Osteocyte (in vitro differentiated cells): ENCODE results near the gene TRIP13. TPM values are rescaled to one million over a fixed set of nuclear protein-coding genes. Genes with fewer than 3 reads are reported as not detected.
"Not testable (repeated sequence)": the region's sequence is repeated elsewhere in the genome, so short reads cannot be mapped to it uniquely, and the experiment has no call there.

Experiments used
- DNase-seq: peaks from one replicate; pipeline ENCODE4 v3.0.0; 2021; ENCODE audit warnings: mixed read lengths; ENCODE audit not compliant: unreplicated experiment; ENCODE audit errors: extremely low spot score
- H3K27ac Mint-ChIP-seq: one replicate; pipeline ENCODE4 v1.8.0; 2021; ENCODE audit warnings: mild to moderate bottlenecking, mixed read lengths; ENCODE audit not compliant: unreplicated experiment
- H3K27me3 Mint-ChIP-seq: one replicate; pipeline ENCODE4 v1.8.0; 2021; ENCODE audit warnings: mixed read lengths; ENCODE audit not compliant: unreplicated experiment
- H3K36me3 Mint-ChIP-seq: one replicate; pipeline ENCODE4 v1.8.0; 2021; ENCODE audit warnings: mixed read lengths; ENCODE audit not compliant: unreplicated experiment
- H3K4me1 Mint-ChIP-seq: one replicate; pipeline ENCODE4 v1.8.0; 2021; ENCODE audit warnings: mixed read lengths; ENCODE audit not compliant: unreplicated experiment
- H3K4me3 Mint-ChIP-seq: one replicate; pipeline ENCODE4 v1.8.0; 2021; ENCODE audit warnings: mild to moderate bottlenecking, moderate library complexity, mixed read lengths; ENCODE audit not compliant: unreplicated experiment
- H3K9me3 Mint-ChIP-seq: one replicate; pipeline ENCODE4 v1.8.0; 2021; ENCODE audit warnings: mixed read lengths; ENCODE audit not compliant: unreplicated experiment
- total RNA-seq: library from RNA; stranded (reverse); gene quantifications from 2 replicates; pipeline ENCODE4 v1.2.1, GENCODE V29; 2021
- TF ChIP-seq, protein P1 (sequence below): fragments of 200-600 bp; sonication (generic); IDR thresholded peaks from 2 replicates; pipeline ENCODE4 v1.5.0; 2021; ENCODE audit warnings: antibody characterized with exemption, mild to moderate bottlenecking, moderate library complexity

Gene TRIP13
- total RNA-seq, 1 donor from 2014 or later: 6.9 TPM

GRCh38 chr5:933251-933861, 40.7 kb downstream of the TRIP13 start:
- DNase-seq: no peak
- Mint-ChIP-seq H3K27me3 (peaks cover 48% of the 10 kb centered on the region), H3K27ac (no peak overlapping the region), H3K4me1 (no peaks in the 10 kb centered on the region), H3K36me3 (no peaks in the 10 kb centered on the region), H3K4me3 (no peak overlapping the region), H3K9me3 (no peaks in the 10 kb centered on the region)
- TF ChIP-seq, protein P1, sequence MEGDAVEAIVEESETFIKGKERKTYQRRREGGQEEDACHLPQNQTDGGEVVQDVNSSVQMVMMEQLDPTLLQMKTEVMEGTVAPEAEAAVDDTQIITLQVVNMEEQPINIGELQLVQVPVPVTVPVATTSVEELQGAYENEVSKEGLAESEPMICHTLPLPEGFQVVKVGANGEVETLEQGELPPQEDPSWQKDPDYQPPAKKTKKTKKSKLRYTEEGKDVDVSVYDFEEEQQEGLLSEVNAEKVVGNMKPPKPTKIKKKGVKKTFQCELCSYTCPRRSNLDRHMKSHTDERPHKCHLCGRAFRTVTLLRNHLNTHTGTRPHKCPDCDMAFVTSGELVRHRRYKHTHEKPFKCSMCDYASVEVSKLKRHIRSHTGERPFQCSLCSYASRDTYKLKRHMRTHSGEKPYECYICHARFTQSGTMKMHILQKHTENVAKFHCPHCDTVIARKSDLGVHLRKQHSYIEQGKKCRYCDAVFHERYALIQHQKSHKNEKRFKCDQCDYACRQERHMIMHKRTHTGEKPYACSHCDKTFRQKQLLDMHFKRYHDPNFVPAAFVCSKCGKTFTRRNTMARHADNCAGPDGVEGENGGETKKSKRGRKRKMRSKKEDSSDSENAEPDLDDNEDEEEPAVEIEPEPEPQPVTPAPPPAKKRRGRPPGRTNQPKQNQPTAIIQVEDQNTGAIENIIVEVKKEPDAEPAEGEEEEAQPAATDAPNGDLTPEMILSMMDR: no peak

DNA sequence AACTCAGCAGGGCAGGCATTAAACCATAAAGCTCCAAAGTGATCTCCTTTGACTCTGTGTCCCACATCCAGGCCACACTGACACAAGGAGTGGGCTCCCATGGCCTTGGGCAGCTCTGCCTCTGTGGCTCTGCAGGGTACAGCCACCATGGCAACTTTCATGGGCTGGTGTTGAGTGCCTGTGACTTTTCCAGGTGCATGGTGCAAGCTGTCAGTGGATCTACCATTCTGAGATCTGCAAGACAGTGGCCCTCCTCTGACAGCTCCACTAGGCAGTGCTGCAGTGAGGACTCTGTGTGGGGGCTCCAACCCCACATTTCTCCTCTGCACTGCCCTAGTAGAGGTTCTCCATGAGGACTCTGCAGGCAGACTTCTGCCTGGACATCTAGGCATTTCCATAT, 41.3 kb downstream of the TRIP13 start:
- H3K27ac Mint-ChIP-seq, H3K4me1 Mint-ChIP-seq, H3K36me3 Mint-ChIP-seq, H3K9me3 Mint-ChIP-seq, H3K4me3 Mint-ChIP-seq: not testable (repeated sequence)
- DNase-seq: peak; percentile 62
- peaks cover 53% of the 10 kb centered on the region for H3K27me3 Mint-ChIP-seq

DNA sequence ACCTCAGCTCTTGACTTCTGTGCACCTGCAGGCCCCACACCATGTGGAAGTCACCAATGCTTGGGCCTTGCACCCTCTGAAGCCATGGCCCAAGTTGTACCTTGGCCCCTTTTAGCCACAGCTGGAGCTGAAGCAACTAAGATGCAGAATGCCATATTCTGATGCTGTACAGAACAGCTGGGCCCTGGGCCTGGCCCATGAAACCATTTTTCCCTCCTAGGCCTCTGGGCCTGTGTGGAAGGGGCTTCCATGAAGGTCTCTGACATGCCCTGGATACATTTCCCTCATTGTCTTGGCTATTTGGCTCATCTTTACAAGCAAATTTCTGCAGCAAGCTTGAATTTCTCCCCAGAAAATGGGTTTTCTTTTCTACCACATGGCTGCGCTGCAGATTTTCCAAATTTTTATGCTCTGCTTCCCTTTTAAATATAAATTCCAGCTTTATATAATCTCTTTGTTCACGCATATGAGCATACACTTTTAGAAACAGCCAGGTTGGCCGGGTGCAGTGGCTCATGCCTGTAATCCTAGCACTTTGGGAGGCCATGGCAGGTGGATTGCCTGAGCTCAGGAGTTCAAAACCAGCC, 41.8 kb downstream of the TRIP13 start:
- not testable (repeated sequence) for H3K27ac Mint-ChIP-seq, H3K4me1 Mint-ChIP-seq, H3K36me3 Mint-ChIP-seq, H3K9me3 Mint-ChIP-seq, H3K4me3 Mint-ChIP-seq
- TF ChIP-seq, protein P1: peak; percentile 46
- peaks cover 58% of the 10 kb centered on the region for H3K27me3 Mint-ChIP-seq
- DNase-seq: peak; percentile 46

- no peak overlapping the region for H3K4me3 Mint-ChIP-seq
- TF ChIP-seq, protein P1: no peak
- no peaks in the 10 kb centered on the region for H3K4me1 Mint-ChIP-seq
- peak; percentile 42 for DNase-seq
- H3K9me3 Mint-ChIP-seq: no peaks in the 10 kb centered on the region
- H3K36me3 Mint-ChIP-seq: no peaks in the 10 kb centered on the region
- peaks cover 55% of the 10 kb centered on the region for H3K27me3 Mint-ChIP-seq
- H3K27ac Mint-ChIP-seq: no peak overlapping the region
Observed at GRCh38 chr5:935510-936084, 42.9 kb downstream of the TRIP13 start.

- no peak overlapping the region for H3K4me3 Mint-ChIP-seq
- H3K27me3 Mint-ChIP-seq: peaks cover 62% of the 10 kb centered on the region
- H3K36me3 Mint-ChIP-seq: no peaks in the 10 kb centered on the region
- peak; percentile 80 for DNase-seq
- H3K9me3 Mint-ChIP-seq: no peaks in the 10 kb centered on the region
- H3K4me1 Mint-ChIP-seq: no peaks in the 10 kb centered on the region
- H3K27ac Mint-ChIP-seq: no peak overlapping the region
- TF ChIP-seq, protein P1: no peak
Observed at GRCh38 chr5:936149-937144, 43.8 kb downstream of the TRIP13 start.
